ENCODE data around the gene PRKCI.
"Not testable (repeated sequence)": the region's sequence is repeated elsewhere in the genome, so short reads cannot be mapped to it uniquely, and the experiment has no call there.

PRKCI gene

DNA sequence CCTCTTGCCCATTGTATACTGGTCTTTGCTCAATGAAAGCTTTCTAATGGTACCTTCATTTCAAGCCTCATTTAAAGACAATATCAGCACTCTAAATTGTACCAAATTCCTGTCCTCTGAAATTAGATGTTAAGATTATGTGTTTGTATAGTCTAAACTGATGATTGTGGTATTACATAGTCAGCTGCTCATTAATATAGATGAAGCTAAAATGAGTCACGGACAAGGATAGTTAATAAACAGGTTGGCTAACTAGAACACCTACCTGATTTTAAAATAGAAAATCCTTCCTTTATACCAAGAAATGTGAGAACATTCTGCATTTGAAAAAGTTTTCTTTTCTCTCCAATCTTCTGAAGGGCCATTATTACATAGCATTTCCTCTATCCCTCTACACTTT, 2.9 kb downstream of the PRKCI start:
- DNase-seq: no peak

DNA sequence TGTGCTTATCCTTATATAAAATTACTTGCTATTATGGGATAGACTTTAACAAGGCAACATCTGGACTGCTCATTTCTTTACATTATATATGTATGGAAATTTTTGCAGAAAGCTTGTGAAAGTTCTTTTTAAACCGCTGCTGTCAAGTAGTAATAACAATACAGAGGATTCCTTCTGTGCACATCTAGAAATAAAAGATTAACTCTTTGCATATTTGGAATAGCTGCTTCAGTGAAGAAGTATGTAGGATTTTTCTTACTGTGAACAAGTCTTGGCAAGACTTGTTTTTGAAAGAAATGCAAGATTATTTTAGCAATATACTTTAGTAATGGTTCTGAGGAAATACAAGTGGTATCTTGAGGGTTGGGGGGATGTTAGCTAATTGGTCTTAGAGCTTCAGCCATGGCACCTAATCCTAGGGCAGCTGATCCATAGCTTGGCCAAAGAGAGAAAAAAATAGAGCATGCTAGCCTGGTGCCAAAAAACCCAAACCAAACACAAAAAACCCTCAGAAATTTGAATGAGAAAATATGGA, 4.3 kb downstream of the PRKCI start:
- DNase-seq: no peak

DNA sequence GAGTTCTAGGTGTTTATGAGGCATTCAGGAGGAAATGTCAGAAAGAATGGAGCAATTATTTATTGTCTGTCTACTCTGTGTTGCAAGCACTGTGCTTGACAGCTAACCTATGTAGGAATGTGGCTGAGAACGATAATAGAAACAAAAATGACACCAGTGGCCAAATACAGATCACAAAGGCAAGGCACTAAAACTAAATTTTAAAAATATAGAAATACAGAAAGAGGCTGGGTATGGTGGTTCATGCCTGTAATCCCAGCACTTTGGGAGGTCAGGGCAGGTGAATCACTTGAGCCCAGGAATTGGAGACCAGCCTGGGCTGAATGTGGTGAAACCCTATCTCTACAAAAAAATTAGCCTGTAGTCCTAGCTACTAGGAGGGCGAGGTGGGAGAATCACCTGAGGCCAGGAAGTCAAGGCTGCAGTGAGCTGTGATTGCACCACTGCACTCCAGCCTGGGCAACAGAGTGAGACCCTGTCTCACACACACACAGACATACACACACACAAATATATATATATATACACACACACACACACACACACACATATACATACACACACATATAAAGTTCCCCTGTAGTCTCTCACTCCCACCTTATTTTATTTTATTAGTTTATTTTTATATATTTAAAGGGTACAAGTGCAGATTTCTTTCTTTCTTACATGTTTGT, 6.0 kb downstream of the PRKCI start:
- DNase-seq: no peak

DNA sequence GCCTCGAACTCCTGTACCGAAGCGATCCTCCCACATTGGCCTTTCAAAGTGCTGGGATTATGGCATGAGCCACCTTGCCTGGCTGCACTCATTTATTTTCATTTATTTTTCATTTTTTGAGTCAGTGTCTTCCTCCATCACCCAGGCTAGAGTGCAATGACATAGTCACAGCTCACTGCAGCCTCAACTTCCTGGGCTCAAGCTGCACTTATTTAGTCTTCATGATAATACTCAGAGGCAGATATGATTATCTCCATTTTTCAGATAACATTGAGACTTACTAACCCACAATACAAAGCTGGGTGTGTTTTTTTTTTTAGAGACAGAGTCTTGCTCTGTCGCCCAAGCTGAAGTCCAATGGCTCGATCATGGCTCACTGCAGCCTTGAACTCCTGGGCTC, 10.0 kb downstream of the PRKCI start:
- no peak for DNase-seq

DNA sequence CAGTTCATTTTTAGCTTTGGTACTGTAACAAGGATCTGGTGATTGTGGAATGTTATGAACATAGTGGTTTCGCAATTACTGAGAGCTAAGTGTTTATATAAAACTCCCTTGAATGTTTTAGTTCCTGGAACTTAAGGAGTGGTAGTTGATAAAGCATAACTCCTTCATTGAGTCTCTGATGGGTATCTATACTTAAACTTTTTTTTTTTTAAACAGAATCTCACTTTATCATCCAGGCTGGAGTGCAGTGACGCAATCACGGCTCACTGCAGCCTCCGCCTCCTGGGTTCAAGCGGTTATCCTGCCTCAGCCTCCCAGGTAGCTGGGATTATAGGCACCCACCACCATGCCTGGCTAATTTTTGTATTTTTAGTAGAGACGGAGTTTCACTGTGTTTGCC, 11.3 kb downstream of the PRKCI start:
- DNase-seq: no peak

DNA sequence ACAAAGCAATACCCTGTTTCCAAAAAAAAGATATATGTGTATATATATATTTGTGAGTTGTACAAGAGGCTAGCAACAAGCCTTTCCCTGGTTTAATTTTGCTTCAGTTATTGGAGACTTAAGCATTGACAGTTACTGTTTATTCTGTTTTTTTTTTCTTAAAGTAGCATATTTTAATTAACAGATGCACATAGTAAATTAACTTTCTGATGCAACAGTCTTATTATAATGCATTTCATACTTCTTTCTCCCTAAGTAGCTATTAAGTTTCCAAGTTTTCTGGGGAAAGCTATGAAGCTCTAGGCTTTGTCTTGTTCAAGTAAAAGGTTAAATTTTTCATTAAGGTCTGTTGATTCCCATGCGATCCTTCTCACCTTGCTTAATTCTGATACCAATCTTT, 17.9 kb downstream of the PRKCI start:
- no peak for DNase-seq

DNA sequence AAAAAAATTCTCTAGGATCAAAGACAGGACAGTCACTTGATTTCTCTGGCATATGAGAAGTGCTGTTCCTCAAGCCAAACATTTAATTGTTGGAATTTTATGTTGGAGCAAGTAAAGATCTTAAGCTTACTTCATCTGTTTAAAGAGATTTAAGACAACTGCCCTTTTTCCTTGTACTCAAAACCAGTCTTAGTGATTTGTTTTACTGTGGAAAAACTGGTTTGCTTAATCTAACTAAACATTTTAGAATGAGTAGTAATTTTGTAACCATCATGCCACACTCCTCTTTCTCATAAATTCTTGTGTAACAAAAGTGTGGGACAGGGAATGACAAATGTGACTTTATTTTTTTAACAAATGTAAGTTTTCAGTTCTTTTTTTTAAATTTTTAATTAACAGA, 18.4 kb downstream of the PRKCI start:
- DNase-seq: no peak

DNA sequence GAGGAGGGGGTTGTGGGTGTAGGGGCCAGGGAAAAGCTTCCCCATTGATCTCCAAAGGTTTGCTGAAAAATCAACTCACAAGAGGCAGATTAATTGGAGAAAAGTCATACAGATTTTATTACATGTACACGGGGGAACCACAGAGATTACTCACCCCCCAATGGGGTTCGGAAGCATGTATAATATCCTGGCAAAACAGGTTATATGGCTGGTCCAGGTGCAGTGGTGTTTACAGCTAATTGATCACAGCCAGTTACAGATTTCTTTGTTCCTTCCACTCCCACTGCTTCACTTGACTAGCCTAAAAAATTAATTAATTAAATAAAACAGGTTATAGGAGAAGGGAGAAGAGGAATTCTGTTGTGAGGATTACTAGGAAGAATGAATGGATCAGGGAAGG, 22.4 kb downstream of the PRKCI start:
- DNase-seq: no peak

DNA sequence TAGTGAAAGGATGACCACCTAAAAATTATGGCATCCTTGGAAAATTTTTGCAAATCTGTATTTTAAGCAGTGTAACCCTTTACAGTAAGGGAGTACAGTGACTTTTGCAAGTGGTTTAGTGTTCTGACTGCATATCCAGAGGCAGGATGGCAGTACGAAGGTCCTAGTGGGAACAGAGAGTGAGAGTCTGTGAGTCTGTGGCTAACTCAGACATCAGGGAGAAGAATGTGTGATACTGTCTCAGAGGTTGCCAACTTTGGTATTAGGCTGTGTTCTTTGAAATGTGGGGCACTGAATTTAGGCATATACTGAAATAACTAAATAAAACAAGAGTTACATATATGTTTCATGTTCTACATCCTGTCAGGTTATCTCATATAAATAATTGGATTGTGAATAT, 25.7 kb downstream of the PRKCI start:
- no peak for DNase-seq

DNA sequence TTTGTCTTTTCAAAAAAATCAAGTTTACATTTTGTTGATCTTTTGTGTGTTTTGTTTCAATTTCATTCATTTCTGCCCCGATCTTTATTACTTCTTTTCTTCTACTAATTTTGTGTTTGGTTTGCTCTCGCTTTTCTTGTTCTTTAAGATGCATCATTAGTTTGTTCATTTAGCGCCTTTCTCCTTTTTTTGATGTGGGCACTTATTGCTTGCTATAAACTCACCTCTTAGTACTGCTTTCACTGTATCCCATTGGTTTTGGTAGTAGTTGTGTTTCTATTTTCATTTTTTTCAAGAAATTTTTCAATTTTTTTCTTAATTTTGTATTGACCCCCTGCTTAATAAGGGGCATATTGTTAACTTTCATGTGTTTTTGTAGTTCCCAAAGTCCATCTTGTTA, 34.4 kb downstream of the PRKCI start:
- no peak for DNase-seq

DNA sequence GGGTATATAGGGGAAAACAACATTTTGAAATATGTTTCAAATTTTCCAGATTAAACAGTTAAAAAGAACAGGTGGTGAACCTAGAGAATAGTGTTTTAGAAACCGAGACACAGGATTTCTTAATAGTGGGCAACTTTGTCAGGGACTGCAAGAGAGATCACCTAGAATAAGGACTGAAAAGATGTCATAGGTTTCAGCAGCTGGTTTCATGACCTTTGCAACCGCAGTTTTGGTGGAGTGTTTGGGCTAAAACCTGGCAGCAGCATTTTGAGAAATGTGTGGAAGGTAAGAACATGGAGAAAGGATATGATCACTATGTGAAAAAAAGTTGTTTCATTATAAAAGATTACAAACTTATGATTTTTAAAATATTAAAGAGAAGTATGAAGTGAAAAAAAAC, 34.9 kb downstream of the PRKCI start:
- no peak for DNase-seq

DNA sequence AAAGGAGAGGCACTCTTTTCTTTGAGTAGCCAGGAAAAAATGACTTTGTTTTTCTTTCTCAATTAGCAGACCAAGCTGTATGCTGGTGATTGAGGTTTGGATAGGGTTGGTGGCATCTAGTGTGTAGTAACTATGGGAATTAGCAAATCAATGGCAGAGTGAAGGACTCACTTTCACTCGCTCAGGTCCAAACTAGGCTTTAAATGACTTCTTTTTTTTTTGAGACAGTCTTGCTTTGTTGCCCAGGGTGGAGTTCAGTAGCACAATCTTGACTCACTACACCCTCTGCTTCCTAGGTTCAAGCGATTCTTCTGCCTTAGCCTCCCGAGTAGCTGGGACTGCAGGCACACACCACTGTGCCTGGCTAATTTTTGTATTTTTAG, 35.9 kb downstream of the PRKCI start:
- no peak for DNase-seq

DNA sequence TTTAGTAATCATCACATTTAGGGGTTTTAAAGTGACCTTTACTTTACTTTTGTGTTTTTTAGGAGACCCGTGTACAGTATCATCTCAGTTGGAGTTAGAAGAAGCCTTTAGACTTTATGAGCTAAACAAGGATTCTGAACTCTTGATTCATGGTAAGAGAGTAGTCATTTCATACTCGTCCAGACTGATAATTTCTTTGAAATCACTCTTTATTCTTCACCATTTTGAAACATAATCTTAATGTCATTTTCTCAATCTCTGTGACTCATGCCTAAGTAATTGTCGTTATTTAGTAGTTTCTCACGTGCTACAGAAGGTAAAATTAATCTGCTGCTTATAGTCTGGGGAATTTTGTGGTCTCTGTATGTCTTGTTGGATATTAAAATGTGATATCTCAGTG, 37.7 kb downstream of the PRKCI start:
- no peak for DNase-seq

DNA sequence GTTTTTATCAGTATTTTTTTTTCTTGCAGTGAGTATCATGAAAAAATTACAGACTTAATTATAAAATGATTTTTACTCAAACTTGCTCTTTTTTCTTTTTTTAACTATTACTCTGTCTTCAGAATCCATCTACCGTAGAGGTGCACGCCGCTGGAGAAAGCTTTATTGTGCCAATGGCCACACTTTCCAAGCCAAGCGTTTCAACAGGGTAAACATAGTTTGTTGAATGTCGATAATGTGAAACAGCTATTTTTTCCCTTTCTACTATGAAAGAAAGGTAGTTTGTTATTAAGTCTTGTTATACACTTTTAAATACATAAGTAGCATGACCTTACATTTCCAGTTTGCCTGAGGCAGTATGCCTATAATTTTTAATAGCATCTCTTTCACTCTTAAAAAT, 45.6 kb downstream of the PRKCI start:
- no peak for DNase-seq

DNA sequence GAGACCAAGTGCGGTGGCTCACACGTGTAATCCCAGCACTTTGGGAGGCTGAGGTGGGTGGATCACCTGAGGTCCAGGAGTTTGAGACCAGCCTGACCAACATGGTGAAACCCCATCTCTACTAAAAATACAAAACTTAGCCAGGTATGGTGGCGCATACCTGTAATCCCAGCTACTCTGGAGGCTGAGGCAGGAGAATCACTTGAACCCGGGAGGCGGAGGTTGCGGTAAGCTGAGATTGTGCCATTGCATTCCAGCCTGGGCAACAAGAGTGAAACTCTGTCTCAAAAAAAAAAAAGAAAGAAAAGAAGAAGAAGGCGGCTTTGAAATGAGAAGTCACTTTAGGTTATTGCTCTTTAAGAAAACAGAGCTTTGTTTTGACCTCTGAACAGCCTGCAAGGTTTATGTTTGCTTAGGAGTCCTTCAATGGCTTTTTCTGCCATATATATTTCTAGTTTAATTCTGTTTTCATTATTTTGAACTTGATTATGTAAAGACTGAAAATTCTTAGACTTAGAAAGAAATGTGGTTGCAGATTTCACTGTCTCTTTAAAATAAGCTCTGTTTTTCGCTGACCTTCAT, 47.5 kb downstream of the PRKCI start:
- not testable (repeated sequence) for DNase-seq

DNA sequence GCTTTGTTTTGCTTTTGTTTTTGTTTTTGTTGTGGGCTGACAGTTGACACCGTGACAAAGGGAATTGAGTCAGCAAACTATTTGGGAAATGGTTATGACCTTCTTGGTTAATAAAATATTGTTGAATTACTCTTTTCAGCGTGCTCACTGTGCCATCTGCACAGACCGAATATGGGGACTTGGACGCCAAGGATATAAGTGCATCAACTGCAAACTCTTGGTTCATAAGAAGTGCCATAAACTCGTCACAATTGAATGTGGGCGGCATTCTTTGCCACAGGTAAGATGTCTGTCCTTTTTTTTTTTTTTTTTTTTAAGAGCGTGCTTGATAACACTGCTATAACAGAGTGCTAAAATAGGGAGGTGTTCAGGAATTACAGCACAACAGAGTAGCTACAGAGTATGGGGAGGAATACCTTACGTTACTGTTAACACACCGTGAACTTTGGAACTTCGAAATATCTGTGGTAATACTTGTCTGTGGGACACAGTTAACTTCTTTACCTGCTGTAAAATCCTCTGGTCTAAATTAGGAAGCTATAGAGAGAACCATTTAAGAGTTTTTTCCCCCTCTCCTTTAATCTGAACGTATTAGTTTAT, 48.2 kb downstream of the PRKCI start:
- DNase-seq: no peak

DNA sequence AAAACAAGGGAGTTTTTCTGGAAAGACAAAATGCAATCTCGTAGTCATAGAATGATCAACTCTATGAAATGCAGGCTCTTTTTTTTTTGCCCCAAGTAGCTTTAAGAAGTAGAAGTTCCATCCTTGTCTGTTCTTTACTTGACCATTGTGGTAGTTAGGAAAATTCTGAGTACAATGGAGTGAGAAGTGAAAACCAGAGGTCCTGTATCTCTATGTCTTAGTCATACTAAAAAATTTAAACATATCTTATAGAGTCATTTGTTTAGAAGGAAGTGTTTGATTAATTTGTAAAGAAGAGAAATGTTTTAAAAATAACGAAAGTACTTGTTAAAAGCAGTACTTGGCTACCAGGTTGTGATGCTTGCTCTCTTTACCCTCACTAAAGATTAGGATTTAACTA, 52.4 kb downstream of the PRKCI start:
- no peak for DNase-seq

DNA sequence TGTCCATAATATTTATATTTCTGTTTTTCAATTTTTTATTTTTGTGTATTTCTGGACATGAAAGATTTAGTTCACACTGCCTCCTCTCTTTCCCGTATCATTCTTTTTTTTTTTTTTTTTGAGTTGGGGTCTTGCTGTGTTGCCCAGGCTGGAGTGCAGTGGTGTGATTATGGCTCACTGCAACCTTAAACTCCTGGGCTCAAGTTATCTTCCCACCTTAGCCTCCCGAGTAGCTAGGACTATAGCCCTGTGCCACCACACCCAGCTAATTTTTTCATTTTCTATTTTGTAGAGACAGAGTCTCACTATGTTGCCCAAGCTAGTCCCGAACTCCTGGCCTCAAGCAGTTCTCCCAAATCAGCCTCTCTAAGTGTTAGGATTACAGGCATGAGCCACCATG, 53.6 kb downstream of the PRKCI start:
- no peak for DNase-seq

DNA sequence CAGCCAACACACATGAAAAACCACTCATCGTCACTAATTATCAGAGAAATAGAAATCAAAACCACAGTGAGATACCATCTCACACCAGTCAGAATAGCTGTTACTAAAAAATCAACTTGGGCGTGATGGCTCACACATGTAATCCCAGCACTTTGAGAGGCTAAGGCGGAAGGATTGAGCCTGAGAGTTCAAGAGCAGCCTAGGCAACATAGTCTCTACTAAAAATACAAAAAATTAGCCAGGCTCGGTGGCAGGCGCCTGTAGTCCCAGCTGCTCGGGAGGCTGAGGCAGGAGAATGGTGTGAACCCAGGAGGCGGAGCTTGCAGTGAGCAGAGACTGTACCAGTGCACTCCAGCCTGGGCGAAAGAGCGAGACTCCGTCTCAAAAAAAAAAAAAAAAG, 55.1 kb downstream of the PRKCI start:
- not testable (repeated sequence) for DNase-seq

DNA sequence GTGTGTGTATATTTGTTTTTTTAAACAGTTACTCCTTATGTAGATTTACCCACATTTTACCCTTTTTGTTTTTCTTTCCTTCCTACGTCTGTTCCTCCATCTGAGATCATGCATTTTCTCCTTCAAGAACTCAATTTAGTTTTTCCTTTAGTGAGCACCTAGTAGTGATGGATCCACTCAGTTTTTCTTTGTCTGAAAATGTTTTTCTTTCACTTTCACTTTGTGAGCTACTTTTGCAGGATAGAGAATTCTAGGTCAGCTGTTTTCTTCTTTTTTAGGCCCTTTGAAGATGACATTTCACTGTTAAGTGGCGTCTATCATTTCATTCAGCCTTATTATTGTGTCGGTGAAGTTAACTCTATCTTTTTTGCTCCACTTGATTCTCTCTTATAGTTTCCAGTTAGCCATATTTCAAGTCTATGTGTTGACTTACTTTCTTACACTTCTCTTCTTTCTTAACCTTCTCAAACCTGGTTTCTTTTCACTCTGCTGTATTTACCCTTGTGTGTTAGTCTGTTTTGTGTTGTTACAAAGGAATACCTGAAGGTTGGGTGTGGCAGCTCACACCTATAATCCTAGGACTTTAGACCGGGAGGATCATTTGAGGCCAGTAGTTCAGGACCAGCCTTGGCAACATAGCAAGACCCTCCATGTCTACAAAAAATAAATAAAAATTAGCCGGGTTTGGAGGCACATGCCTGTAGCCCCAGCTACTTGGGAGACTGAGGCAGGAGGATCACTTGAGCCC, 55.8 kb downstream of the PRKCI start:
- no peak for DNase-seq

DNA sequence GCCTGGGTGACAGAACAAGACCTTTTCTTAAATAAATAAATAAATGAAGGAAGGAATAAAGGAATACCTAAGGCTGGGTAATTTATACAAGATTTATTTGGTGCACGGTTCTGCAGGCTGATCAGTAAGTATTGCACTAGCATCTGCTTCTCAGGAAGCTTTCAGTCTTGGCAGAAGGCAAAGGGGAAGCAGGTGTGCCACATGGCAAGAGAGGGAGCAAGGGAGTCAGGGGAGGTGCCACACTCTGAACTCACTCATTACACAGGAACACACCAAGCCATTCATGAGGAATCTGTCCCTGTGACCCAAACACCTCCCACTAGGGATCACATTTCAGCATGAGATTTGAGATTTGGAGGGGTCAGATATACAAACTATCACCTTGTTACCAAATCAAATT, 56.4 kb downstream of the PRKCI start:
- DNase-seq: no peak

DNA sequence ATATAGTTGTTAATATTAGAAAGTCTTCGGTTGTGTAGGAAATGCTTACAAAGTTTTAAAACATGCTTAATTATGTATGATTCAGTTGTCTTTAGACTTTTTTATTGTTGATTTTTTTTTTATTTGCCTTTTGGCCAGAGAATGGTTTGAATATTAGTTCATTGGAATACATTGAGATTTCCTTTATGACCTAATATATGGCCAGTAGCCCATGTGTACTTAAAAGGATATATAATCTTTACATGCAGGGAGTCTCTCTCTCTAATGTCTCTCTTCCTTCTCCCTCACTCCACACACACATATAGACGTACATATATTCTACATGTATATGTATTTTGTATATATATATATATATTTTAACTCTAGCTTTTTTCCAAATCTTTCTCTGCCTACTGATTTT, 68.0 kb downstream of the PRKCI start:
- DNase-seq: no peak

DNA sequence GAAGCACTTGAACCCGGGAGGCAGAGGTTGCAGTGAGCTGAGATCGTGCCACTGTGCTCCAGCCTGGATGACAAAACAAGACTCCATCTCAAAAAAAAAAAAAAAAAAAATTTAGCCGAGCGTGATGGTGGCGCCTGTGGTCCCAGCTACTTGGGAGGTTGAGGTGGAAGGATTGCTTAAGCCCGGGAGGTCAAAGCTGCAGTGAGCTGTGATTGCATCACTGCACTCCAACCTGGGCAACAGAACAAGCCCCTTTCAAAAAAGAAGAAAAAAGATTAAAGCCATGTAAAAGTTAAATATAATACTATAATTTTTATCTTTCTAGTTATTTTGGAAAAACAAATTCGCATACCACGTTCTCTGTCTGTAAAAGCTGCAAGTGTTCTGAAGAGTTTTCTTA, 73.4 kb downstream of the PRKCI start:
- DNase-seq: no peak

DNA sequence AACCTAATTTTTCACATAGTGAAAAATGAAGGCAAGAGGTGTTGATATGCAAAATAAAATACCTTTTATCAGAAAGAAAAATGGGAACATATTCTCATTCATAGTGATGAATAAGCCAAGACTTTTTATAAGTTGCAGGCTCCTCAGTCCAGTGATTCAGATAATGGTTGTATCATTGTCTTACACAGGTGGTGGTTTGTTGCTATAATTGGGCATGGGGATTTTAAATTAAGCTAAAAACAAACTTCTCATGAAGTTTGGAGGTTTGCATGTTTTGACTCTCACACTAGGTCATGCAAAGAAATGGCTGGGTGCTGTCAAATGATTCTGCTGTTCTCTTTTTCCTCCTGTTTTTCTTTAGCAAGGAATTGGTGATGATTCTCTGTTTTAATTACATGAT, 74.5 kb downstream of the PRKCI start:
- DNase-seq: no peak

All from NCI-H526 (cell line).